Suprapubic skin (tissue), 4 donors: ENCODE results near the gene SMARCC2. TPM values are rescaled to one million over a fixed set of nuclear protein-coding genes. Genes with fewer than 3 reads are reported as not detected.
A peak's percentile ranks its signal among the peaks of the same experiment; 100 is the strongest.
"Not testable (repeated sequence)": the region's sequence is repeated elsewhere in the genome, so short reads cannot be mapped to it uniquely, and the experiment has no call there.

Experiments
- DNase-seq, 2 donors: peaks; one replicate each; pipeline ENCODE4 v3.0.0-alpha.2; 2019; ENCODE audit warnings: low spot score in 2 of 2
- H3K27ac ChIP-seq: fragments of 200-600 bp; sonication (generic); one replicate; pipeline ENCODE4 v1.5.1; 2019
- H3K27me3 ChIP-seq: fragments of 200-600 bp; sonication (generic); one replicate; pipeline ENCODE4 v1.5.1; 2019
- H3K36me3 ChIP-seq: fragments of 200-600 bp; sonication (generic); one replicate; pipeline ENCODE4 v1.5.1; 2019
- H3K4me1 ChIP-seq: fragments of 200-600 bp; sonication (generic); one replicate; pipeline ENCODE4 v1.5.1; 2019
- H3K4me3 ChIP-seq: fragments of 200-600 bp; sonication (generic); one replicate; pipeline ENCODE4 v1.5.1; 2019; ENCODE audit warnings: mild to moderate bottlenecking
- H3K9me3 ChIP-seq: fragments of 200-600 bp; sonication (generic); one replicate; pipeline ENCODE4 v1.5.1; 2019
- EP300 ChIP-seq: sonication (generic); formaldehyde crosslinking; IDR thresholded peaks from one replicate; pipeline ENCODE4 v1.6.1; 2017; ENCODE audit warnings: antibody characterized with exemption
- POLR2A ChIP-seq, 2 donors: fragments of 450-650 bp; IDR thresholded peaks; one replicate each; pipeline ENCODE4 v1.6.1; 2017; ENCODE audit warnings: antibody characterized with exemption in 2 of 2, mild to moderate bottlenecking in 2 of 2, moderate library complexity in 2 of 2
- POLR2AphosphoS5 ChIP-seq, 3 donors: sonication (generic); formaldehyde crosslinking; IDR thresholded peaks; one replicate each; pipeline ENCODE4 v1.6.1; 2017; ENCODE audit warnings: antibody characterized with exemption in 3 of 3
- WGBS: methylation state at CpG from one replicate; pipeline ENCODE4 v1.1.5; 2018; 5-methylcytosine and 5-hydroxymethylcytosine counted together
- total RNA-seq, 4 donors: library from RNA; depleted of rRNA; stranded (reverse); fragments of >200 nt; gene quantifications; one replicate each; pipeline ENCODE4 v1.1.0, GENCODE V29; 2016
- TF ChIP-seq, protein P1 (sequence below), 2 donors: fragments of 200-600 bp in 1 of 2; fragments of 450-650 bp in 1 of 2; sonication (generic) in 1 of 2; IDR thresholded peaks; one replicate each; pipeline ENCODE4 v1.5.1; 2016 to 2019; ENCODE audit warnings: antibody characterized with exemption in 2 of 2, mild to moderate bottlenecking in 1 of 2, moderate library complexity in 1 of 2

SMARCC2 gene
- total RNA-seq, 4 donors from 2014 or later: 53.6 to 137 (median 85.9) TPM

GRCh38 chr12:56158926-56159461 lies 30.3 kb downstream of the SMARCC2 start:
- TF ChIP-seq POLR2AphosphoS5 (IDR thresholded peaks at IDR 0.05) (peak in 1 of 3 donors; percentile 59), POLR2A (IDR thresholded peaks at IDR 0.05) (peak in 1 of 2 donors; percentile 32)
- TF ChIP-seq, protein P1, sequence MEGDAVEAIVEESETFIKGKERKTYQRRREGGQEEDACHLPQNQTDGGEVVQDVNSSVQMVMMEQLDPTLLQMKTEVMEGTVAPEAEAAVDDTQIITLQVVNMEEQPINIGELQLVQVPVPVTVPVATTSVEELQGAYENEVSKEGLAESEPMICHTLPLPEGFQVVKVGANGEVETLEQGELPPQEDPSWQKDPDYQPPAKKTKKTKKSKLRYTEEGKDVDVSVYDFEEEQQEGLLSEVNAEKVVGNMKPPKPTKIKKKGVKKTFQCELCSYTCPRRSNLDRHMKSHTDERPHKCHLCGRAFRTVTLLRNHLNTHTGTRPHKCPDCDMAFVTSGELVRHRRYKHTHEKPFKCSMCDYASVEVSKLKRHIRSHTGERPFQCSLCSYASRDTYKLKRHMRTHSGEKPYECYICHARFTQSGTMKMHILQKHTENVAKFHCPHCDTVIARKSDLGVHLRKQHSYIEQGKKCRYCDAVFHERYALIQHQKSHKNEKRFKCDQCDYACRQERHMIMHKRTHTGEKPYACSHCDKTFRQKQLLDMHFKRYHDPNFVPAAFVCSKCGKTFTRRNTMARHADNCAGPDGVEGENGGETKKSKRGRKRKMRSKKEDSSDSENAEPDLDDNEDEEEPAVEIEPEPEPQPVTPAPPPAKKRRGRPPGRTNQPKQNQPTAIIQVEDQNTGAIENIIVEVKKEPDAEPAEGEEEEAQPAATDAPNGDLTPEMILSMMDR (IDR thresholded peaks at IDR 0.05): no peak
- peak overlapping the region; percentile 91 for H3K4me3 ChIP-seq
- H3K9me3 ChIP-seq: no peaks in the 10 kb centered on the region
- WGBS: 0% methylated on average over 6 of the region's 6 CpGs
- H3K4me1 ChIP-seq: peaks cover 49% of the 10 kb centered on the region
- H3K27me3 ChIP-seq: no peaks in the 10 kb centered on the region
- peak; percentile 92 to 93 for DNase-seq
- H3K27ac ChIP-seq: peak overlapping the region; percentile 98
- H3K36me3 ChIP-seq: peaks cover 43% of the 10 kb centered on the region

- peak within 1 kb of the TSS; percentile 91 for H3K4me3 ChIP-seq
- under 1% methylated on average over 30 of the region's 30 CpGs for WGBS
- peaks cover 52% of the 10 kb centered on the region for H3K4me1 ChIP-seq
- TF ChIP-seq, protein P1 (IDR thresholded peaks at IDR 0.05): no peak
- TF ChIP-seq POLR2AphosphoS5 (IDR thresholded peaks at IDR 0.05): peak; percentile 94 to 96 (median 95)
- TF ChIP-seq EP300: no peak
- peak; percentile 93 to 98 for TF ChIP-seq POLR2A (IDR thresholded peaks at IDR 0.05)
- no peaks in the 10 kb centered on the region for H3K9me3 ChIP-seq
- peak within 1 kb of the TSS; percentile 98 for H3K27ac ChIP-seq
- peak; percentile 99 to 100 for DNase-seq
- H3K27me3 ChIP-seq: no peaks in the 10 kb centered on the region
- peaks cover 37% of the 10 kb centered on the region for H3K36me3 ChIP-seq
Observed at GRCh38 chr12:56158029-56158925, 31.0 kb downstream of the SMARCC2 start, which contains the start of gene MYL6. Gene MYL6 (plus strand): TSS chr12:56158359. CDS start chr12:56158402, 43 bp downstream.

DNA sequence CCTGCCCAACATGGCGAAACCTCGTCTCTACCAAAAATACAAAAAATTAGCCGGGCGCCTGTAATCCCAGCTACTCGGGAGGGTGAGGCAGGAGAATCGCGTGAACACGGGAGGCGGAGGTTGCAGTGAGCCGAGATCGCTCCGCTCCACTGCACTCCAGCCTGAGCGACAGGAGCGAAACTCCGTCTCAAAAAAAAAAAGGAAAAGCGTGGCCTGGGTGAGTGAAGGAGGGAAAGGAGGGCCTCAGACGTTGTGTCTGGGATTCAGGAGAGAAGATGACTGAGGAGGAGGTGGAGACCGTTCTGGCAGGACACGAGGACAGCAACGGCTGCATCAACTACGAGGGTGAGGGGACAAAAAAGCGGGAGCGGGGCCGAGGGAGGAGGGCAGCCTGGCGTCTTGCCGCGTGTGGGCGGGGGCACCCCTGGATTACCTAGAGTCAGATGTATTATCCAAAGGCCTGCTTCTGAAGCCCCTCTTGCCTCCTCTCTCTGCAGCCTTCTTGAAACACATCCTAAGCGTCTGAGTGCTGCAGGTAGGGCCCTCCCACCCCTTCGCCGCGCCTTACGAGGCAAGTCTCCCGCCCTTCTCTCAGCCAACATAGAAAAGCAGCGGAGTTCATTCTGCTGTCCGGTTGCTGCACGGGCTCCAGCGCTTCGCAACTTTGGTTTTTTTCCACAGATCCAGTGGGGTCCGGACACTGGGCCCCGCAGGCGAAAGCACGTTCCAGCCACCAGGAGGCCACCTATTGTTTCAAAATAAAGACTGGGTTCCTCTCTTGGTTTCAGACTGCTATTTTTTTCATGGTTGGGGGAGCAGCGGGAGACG lies 31.9 kb downstream of the SMARCC2 start:
- peaks cover 58% of the 10 kb centered on the region for H3K4me1 ChIP-seq
- H3K4me3 ChIP-seq: peak overlapping the region; percentile 91
- no peaks in the 10 kb centered on the region for H3K9me3 ChIP-seq
- no peaks in the 10 kb centered on the region for H3K27me3 ChIP-seq
- H3K27ac ChIP-seq: peak overlapping the region; percentile 98
- peaks cover 29% of the 10 kb centered on the region for H3K36me3 ChIP-seq
- 2% methylated on average over 45 of the region's 45 CpGs for WGBS
- peak; percentile 91 to 92 for DNase-seq
- peak in 1 of 3 donors; percentile 42 for TF ChIP-seq POLR2AphosphoS5 (IDR thresholded peaks at IDR 0.05)
- no peak for TF ChIP-seq POLR2A (IDR thresholded peaks at IDR 0.05)
- TF ChIP-seq EP300: no peak
- TF ChIP-seq, protein P1 (IDR thresholded peaks at IDR 0.05): peak; percentile 59 to 64

GRCh38 chr12:56156464-56157200 lies 32.7 kb downstream of the SMARCC2 start:
- not testable (repeated sequence) for DNase-seq, H3K9me3 ChIP-seq, H3K27me3 ChIP-seq
- 87% methylated on average over 21 of the region's 21 CpGs for WGBS
- H3K36me3 ChIP-seq: peaks cover 21% of the 10 kb centered on the region
- peaks cover 52% of the 10 kb centered on the region for H3K4me1 ChIP-seq
- H3K27ac ChIP-seq: peak overlapping the region; percentile 98
- H3K4me3 ChIP-seq: peak overlapping the region; percentile 91

DNA sequence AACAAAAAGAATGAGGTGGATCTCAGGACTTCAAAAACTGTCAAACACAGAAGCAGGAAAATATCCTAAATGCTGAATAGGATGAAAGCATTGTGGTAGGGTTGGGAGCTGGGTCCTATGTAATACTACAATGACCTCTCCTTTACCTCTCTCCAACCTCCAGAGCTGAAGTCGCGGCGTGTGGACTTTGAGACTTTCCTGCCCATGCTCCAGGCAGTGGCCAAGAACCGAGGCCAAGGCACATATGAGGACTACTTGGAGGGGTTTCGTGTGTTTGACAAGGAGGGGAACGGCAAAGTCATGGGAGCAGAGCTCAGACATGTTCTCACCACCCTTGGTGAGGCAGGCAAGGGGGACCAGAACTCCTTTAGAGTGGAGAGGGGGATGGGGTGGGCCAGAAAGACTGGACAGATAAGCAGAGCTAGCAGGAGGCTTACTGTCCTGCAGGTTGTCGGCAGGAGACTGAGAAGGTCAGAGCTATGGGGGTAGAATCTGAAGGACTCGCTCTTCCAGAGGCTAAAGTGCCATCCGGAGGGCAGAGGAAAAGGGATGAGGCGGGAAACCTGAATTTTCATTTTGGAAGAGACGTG lies 33.9 kb downstream of the SMARCC2 start:
- Histone ChIP-seq H3K9me3 (no peaks in the 10 kb centered on the region), H3K4me1 (peaks cover 52% of the 10 kb centered on the region), H3K4me3 (no peak overlapping the region), H3K27ac (no peak overlapping the region), H3K36me3 (peaks cover 8% of the 10 kb centered on the region), H3K27me3 (no peaks in the 10 kb centered on the region)
- 95% methylated on average over 11 of the region's 11 CpGs for WGBS
- TF ChIP-seq POLR2AphosphoS5 (IDR thresholded peaks at IDR 0.05) (no peak), POLR2A (IDR thresholded peaks at IDR 0.05) (no peak)
- TF ChIP-seq, protein P1 (IDR thresholded peaks at IDR 0.05): no peak
- DNase-seq: no peak
